Omental fat pad (tissue), 4 donors: ENCODE data around the gene NPVF. TPM values are rescaled to one million over a fixed set of nuclear protein-coding genes. Genes with fewer than 3 reads are reported as not detected.

Source experiments
- ATAC-seq: fragments of 150-250 bp; one replicate; pipeline ENCODE4 v1.9.1; 2016; ENCODE audit warnings: mild to moderate bottlenecking, moderate library complexity; ENCODE audit not compliant: low FRiP score
- DNase-seq: peaks from one replicate; pipeline ENCODE4 v3.0.0-alpha.2; 2019; ENCODE audit warnings: low spot score
- CTCF ChIP-seq, 3 donors: fragments of 450-650 bp; IDR thresholded peaks; one replicate each; pipeline ENCODE4 v1.5.1; 2016 to 2017; ENCODE audit warnings: antibody characterized with exemption in 3 of 3, mild to moderate bottlenecking in 3 of 3, moderate library complexity in 2 of 3
- total RNA-seq, 4 donors: library from RNA; depleted of rRNA; stranded (reverse); fragments of >200 nt; gene quantifications; one replicate each; pipeline ENCODE4 v1.1.0, GENCODE V29; 2016

Gene NPVF
- total RNA-seq, 4 donors from 2014 or later: not detected

GRCh38 chr7:25238066-25238725 is 9.9 kb upstream of the NPVF start:
- ATAC-seq (no peak), DNase-seq (no peak)
- no peak for TF ChIP-seq CTCF (IDR thresholded peaks at IDR 0.05)

- ATAC-seq: no peak
- no peak for DNase-seq
- TF ChIP-seq CTCF (IDR thresholded peaks at IDR 0.05): no peak
Measured at GRCh38 chr7:25235471-25235870, 7.2 kb upstream of the NPVF start.

GRCh38 chr7:25234336-25234735 is 6.0 kb upstream of the NPVF start:
- TF ChIP-seq CTCF (IDR thresholded peaks at IDR 0.05): no peak
- ATAC-seq: no peak
- no peak for DNase-seq

- no peak for DNase-seq
- TF ChIP-seq CTCF (IDR thresholded peaks at IDR 0.05): no peak
- no peak for ATAC-seq
Measured at GRCh38 chr7:25223206-25223605, 5.1 kb downstream of the NPVF start.

- no peak for TF ChIP-seq CTCF (IDR thresholded peaks at IDR 0.05)
- ATAC-seq (no peak), DNase-seq (no peak)
Measured at GRCh38 chr7:25222666-25223065, 5.6 kb downstream of the NPVF start.

- no peak for DNase-seq
- ATAC-seq: no peak
- TF ChIP-seq CTCF (IDR thresholded peaks at IDR 0.05): no peak
Measured at GRCh38 chr7:25221009-25221408, 7.3 kb downstream of the NPVF start.

DNA sequence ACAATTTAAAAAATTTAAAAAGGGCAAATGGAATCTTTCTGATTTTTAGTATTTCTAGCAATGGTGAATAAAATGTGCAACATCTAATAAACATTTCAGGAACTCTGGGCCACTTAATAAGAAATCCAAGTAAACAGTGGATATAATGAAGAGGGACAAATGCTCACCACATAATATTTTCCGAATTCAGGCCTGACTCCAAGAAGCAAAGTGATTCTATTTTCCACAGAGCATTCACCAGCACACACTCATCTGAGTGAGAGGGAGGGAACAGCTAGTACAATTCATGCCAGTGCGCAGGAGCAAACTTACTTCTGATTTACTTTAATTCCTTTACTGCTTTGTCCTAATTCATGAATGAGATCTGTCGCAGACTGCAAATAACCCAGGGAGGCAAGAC is 10.1 kb downstream of the NPVF start:
- no peak for TF ChIP-seq CTCF (IDR thresholded peaks at IDR 0.05)
- DNase-seq (no peak), ATAC-seq (no peak)
